HCT116 (cell line): ENCODE measurements around the gene ROMO1. TPM values are rescaled to one million over a fixed set of nuclear protein-coding genes. Genes with fewer than 3 reads are reported as not detected.

Experiments used
- EGR1 ChIP-seq: IDR thresholded peaks from 2 replicates; pipeline ENCODE4 v1.6.1; 2012; ENCODE audit warnings: low read depth
- EZH2phosphoT487 ChIP-seq: fragments of 200-600 bp; IDR thresholded peaks from 2 replicates; pipeline ENCODE4 v1.6.1; 2018; ENCODE audit warnings: antibody characterized with exemption, borderline replicate concordance
- FOSL1 ChIP-seq: IDR thresholded peaks from 2 replicates; pipeline ENCODE4 v1.6.1; 2012; ENCODE audit warnings: low read depth
- POLR2A ChIP-seq: IDR thresholded peaks from 2 replicates; pipeline ENCODE4 v1.7.0; 2011; ENCODE audit warnings: borderline replicate concordance; ENCODE audit not compliant: insufficient read depth, insufficient read length; ENCODE audit errors: extremely low read depth
- SRF ChIP-seq: IDR thresholded peaks from 2 replicates; pipeline ENCODE4 v1.6.1; 2012; ENCODE audit warnings: low read depth
- YY1 ChIP-seq: IDR thresholded peaks from 2 replicates; pipeline ENCODE4 v1.6.1; 2011; ENCODE audit warnings: low read length, low read depth, moderate library complexity, mild to moderate bottlenecking; ENCODE audit not compliant: insufficient replicate concordance; ENCODE audit errors: extremely low read depth
- ZFX ChIP-seq: fragments of 450-650 bp; IDR thresholded peaks from 2 replicates; pipeline ENCODE4 v1.6.1; 2017
- ZNF274 ChIP-seq: fragments of 200-500 bp; sonication (Bioruptor generic); IDR thresholded peaks from 2 replicates; pipeline ENCODE4 v1.6.1; 2014; ENCODE audit warnings: mild to moderate bottlenecking, low read depth, low read length, inconsistent platforms
- total RNA-seq: library from RNA; stranded (reverse); gene quantifications from one replicate; pipeline ENCODE4 v1.2.1, GENCODE V29; 2021; ENCODE audit not compliant: unreplicated experiment
- TF ChIP-seq, protein P1 (sequence below), 3 experiments: fragments of 200-600 bp in 1 of 3; sonication (generic) in 1 of 3; IDR thresholded peaks in 2 of 3; conservative IDR thresholded peaks in 1 of 3; 2 replicates each; pipeline ENCODE4 v1.5.1; 2012 to 2017; ENCODE audit warnings: low read depth in 2 of 3, low read length in 2 of 3, antibody characterized with exemption in 1 of 3, borderline replicate concordance in 1 of 3, control low read depth in 1 of 3, mild to moderate bottlenecking in 1 of 3, mixed read lengths in 1 of 3, mixed run types in 1 of 3, moderate library complexity in 1 of 3; ENCODE audit not compliant: insufficient read depth in 1 of 3
- TF ChIP-seq, protein P2 (sequence below): IDR thresholded peaks from 2 replicates; pipeline ENCODE4 v1.6.1; 2012; ENCODE audit warnings: low read depth

Gene ROMO1
- total RNA-seq, 1 experiment from 2014 or later = 167 TPM

DNA sequence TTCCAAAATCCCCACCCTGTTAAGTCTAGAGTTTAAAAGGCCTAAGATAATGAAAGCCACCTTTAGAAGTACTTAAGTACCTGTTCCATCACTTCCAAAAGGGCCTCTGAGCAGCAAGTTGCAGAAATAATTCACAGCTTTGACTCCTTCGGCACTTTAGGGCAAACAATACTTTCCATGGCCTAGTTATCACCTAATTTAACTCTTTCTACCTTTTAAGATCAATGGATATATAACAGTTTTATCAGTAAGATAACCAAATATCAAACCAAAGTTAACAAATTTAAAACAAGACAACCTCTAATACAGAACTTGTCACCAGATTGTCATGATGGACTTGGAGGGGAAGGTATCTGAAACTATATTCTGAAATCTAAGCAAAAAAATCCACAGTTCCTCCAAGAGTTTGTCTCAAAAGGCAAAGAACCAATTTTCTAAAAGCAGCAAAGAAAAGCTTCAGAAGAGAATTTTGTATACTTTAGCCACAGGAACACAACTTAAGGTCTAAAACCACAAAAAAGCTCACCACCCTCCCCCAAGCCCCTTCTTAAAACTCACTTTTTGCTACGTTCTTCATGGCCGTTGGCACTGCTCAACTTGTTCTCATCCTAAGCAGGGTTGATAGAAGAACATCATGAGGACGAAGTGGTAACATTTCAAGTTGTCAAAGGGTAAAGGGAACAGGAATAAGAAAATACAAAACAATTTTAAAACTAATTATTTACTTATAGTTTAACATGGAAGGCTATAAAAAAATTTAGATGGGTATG is 39.4 kb downstream of the ROMO1 start (continued):
- TF ChIP-seq, protein P1, sequence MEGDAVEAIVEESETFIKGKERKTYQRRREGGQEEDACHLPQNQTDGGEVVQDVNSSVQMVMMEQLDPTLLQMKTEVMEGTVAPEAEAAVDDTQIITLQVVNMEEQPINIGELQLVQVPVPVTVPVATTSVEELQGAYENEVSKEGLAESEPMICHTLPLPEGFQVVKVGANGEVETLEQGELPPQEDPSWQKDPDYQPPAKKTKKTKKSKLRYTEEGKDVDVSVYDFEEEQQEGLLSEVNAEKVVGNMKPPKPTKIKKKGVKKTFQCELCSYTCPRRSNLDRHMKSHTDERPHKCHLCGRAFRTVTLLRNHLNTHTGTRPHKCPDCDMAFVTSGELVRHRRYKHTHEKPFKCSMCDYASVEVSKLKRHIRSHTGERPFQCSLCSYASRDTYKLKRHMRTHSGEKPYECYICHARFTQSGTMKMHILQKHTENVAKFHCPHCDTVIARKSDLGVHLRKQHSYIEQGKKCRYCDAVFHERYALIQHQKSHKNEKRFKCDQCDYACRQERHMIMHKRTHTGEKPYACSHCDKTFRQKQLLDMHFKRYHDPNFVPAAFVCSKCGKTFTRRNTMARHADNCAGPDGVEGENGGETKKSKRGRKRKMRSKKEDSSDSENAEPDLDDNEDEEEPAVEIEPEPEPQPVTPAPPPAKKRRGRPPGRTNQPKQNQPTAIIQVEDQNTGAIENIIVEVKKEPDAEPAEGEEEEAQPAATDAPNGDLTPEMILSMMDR (IDR thresholded peaks at IDR 0.05 in 2 of 3, conservative IDR thresholded peaks at IDR 0.05 in 1 of 3; ENCODE audit: borderline replicate concordance in 1 of 3, insufficient read depth in 1 of 3, low read depth in 2 of 3, low read length in 2 of 3) = no peak
- no peak for TF ChIP-seq FOSL1
- TF ChIP-seq YY1 = no peak
- TF ChIP-seq ZFX = no peak
- no peak for TF ChIP-seq EZH2phosphoT487
- TF ChIP-seq POLR2A = no peak
- TF ChIP-seq, protein P2, sequence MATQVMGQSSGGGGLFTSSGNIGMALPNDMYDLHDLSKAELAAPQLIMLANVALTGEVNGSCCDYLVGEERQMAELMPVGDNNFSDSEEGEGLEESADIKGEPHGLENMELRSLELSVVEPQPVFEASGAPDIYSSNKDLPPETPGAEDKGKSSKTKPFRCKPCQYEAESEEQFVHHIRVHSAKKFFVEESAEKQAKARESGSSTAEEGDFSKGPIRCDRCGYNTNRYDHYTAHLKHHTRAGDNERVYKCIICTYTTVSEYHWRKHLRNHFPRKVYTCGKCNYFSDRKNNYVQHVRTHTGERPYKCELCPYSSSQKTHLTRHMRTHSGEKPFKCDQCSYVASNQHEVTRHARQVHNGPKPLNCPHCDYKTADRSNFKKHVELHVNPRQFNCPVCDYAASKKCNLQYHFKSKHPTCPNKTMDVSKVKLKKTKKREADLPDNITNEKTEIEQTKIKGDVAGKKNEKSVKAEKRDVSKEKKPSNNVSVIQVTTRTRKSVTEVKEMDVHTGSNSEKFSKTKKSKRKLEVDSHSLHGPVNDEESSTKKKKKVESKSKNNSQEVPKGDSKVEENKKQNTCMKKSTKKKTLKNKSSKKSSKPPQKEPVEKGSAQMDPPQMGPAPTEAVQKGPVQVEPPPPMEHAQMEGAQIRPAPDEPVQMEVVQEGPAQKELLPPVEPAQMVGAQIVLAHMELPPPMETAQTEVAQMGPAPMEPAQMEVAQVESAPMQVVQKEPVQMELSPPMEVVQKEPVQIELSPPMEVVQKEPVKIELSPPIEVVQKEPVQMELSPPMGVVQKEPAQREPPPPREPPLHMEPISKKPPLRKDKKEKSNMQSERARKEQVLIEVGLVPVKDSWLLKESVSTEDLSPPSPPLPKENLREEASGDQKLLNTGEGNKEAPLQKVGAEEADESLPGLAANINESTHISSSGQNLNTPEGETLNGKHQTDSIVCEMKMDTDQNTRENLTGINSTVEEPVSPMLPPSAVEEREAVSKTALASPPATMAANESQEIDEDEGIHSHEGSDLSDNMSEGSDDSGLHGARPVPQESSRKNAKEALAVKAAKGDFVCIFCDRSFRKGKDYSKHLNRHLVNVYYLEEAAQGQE = no peak
- TF ChIP-seq EGR1 = no peak
- no peak for TF ChIP-seq ZNF274
- no peak for TF ChIP-seq SRF
- TF ChIP-seq, all 23 proteins: peak for 0
